Glutamatergic neuron (in vitro differentiated cells): ENCODE results near the gene DYNLRB1. TPM values are rescaled to one million over a fixed set of nuclear protein-coding genes. Genes with fewer than 3 reads are reported as not detected.
"Not testable (repeated sequence)": the region's sequence is repeated elsewhere in the genome, so short reads cannot be mapped to it uniquely, and the experiment has no call there.

ENCODE experiments used
- DNase-seq: peaks from one replicate; pipeline ENCODE4 v3.0.0; 2022
- H3K27ac Mint-ChIP-seq: one replicate; pipeline ENCODE4 v1.8.0; 2020; ENCODE audit warnings: mild to moderate bottlenecking, mixed read lengths, inconsistent platforms; ENCODE audit not compliant: unreplicated experiment
- H3K27me3 Mint-ChIP-seq: one replicate; pipeline ENCODE4 v1.8.0; 2020; ENCODE audit warnings: mild to moderate bottlenecking, moderate library complexity, mixed read lengths, inconsistent platforms; ENCODE audit not compliant: unreplicated experiment
- H3K36me3 Mint-ChIP-seq: one replicate; pipeline ENCODE4 v1.8.0; 2020; ENCODE audit warnings: mild to moderate bottlenecking, mixed read lengths, inconsistent platforms; ENCODE audit not compliant: unreplicated experiment
- H3K4me1 Mint-ChIP-seq: one replicate; pipeline ENCODE4 v1.8.0; 2020; ENCODE audit warnings: mild to moderate bottlenecking, low read depth, mixed read lengths, inconsistent platforms; ENCODE audit not compliant: unreplicated experiment
- H3K4me3 Mint-ChIP-seq: one replicate; pipeline ENCODE4 v1.8.0; 2020; ENCODE audit warnings: mild to moderate bottlenecking, mixed read lengths, inconsistent platforms; ENCODE audit not compliant: unreplicated experiment
- H3K9me3 Mint-ChIP-seq: one replicate; pipeline ENCODE4 v1.8.0; 2020; ENCODE audit warnings: mild to moderate bottlenecking, moderate library complexity, mixed read lengths, inconsistent platforms; ENCODE audit not compliant: unreplicated experiment
- total RNA-seq: library from RNA; stranded (reverse); fragmentation: NEBNext Ultra II Directional; extraction: Animal tissue kit (Norgen Biotek cat#: 25700); gene quantifications from one replicate; pipeline ENCODE4 v1.2.1, GENCODE V29; 2021; ENCODE audit not compliant: unreplicated experiment
- TF ChIP-seq, protein P1 (sequence below): fragments of 200-600 bp; sonication (generic); IDR thresholded peaks from one replicate; pipeline ENCODE4 v1.5.0; 2021; ENCODE audit not compliant: partially characterized antibody, unreplicated experiment

The DYNLRB1 gene
- total RNA-seq, 1 donor from 2014 or later: 185 TPM

DNA sequence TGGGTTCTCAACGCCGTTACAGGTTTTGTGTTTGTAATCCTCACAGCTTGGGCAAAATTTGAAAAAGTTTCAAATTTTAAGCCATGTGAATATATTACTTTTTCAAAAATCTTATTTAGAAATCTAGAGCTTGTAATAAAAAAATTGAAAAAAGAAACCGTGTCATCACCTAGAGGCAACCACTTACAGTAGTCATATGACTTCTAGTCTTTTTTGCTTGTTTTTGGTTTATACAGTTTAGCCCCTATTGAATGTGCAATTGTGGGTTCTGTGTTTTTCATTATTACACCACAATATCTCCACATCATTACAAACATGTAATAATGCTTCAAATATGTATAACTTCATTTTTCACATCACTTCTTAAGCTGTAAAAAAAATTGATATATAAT lies 888 bp downstream of the DYNLRB1 start:
- DNase-seq: no peak
- TF ChIP-seq, protein P1, sequence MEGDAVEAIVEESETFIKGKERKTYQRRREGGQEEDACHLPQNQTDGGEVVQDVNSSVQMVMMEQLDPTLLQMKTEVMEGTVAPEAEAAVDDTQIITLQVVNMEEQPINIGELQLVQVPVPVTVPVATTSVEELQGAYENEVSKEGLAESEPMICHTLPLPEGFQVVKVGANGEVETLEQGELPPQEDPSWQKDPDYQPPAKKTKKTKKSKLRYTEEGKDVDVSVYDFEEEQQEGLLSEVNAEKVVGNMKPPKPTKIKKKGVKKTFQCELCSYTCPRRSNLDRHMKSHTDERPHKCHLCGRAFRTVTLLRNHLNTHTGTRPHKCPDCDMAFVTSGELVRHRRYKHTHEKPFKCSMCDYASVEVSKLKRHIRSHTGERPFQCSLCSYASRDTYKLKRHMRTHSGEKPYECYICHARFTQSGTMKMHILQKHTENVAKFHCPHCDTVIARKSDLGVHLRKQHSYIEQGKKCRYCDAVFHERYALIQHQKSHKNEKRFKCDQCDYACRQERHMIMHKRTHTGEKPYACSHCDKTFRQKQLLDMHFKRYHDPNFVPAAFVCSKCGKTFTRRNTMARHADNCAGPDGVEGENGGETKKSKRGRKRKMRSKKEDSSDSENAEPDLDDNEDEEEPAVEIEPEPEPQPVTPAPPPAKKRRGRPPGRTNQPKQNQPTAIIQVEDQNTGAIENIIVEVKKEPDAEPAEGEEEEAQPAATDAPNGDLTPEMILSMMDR: no peak
- no peaks in the 10 kb centered on the region for H3K36me3 Mint-ChIP-seq
- peaks cover 8% of the 10 kb centered on the region for H3K27me3 Mint-ChIP-seq
- peak overlapping the region; percentile 98 for H3K27ac Mint-ChIP-seq
- H3K9me3 Mint-ChIP-seq: peaks cover 14% of the 10 kb centered on the region
- peaks cover 11% of the 10 kb centered on the region for H3K4me1 Mint-ChIP-seq
- peak overlapping the region; percentile 98 for H3K4me3 Mint-ChIP-seq

DNA sequence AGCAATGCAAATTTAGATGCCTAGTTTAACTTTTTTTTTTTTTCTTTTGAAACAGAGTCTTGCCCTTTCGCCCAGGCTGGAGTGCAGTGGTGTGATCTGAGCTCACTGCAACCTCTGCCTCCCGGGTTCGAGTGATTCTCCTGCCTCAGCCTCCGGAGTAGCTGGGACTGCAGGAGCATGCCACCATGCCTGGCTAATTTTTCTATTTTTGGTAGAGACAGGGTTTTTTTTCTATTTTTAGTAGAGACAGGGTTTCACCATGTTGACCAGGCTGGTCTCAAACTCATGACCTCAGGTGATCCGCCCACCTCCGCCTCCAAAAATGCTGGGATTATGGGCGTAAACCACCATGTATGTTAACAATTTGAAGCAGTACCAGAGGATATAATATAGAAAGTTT lies 2.6 kb downstream of the DYNLRB1 start:
- H3K27ac Mint-ChIP-seq, DNase-seq, H3K36me3 Mint-ChIP-seq: not testable (repeated sequence)
- Mint-ChIP-seq H3K4me3 (peak overlapping the region; percentile 74), H3K27me3 (peaks cover 10% of the 10 kb centered on the region), H3K9me3 (peaks cover 12% of the 10 kb centered on the region), H3K4me1 (peaks cover 17% of the 10 kb centered on the region)

DNA sequence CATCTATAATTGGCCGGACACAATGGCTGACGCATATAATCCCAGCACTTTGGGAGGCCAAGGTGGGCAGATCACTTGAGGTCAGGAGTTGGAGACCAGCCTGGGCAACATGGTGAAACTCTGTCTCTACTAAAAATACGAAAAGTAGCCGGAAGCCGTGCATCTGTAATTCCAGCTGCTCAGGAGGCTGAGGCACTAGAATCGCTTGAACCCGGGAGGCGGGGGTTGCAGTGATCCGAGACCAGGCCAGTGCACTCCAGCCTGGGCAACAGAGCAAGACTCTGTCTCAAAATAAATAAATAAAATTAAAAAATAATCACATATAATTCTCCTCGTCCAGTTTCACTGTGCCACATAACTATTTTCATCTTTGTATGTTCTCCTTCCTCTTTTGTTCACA lies 3.6 kb downstream of the DYNLRB1 start:
- H3K36me3 Mint-ChIP-seq, DNase-seq, H3K27ac Mint-ChIP-seq, H3K4me1 Mint-ChIP-seq, H3K4me3 Mint-ChIP-seq: not testable (repeated sequence)
- H3K9me3 Mint-ChIP-seq: peaks cover 11% of the 10 kb centered on the region
- H3K27me3 Mint-ChIP-seq: peaks cover 10% of the 10 kb centered on the region

DNA sequence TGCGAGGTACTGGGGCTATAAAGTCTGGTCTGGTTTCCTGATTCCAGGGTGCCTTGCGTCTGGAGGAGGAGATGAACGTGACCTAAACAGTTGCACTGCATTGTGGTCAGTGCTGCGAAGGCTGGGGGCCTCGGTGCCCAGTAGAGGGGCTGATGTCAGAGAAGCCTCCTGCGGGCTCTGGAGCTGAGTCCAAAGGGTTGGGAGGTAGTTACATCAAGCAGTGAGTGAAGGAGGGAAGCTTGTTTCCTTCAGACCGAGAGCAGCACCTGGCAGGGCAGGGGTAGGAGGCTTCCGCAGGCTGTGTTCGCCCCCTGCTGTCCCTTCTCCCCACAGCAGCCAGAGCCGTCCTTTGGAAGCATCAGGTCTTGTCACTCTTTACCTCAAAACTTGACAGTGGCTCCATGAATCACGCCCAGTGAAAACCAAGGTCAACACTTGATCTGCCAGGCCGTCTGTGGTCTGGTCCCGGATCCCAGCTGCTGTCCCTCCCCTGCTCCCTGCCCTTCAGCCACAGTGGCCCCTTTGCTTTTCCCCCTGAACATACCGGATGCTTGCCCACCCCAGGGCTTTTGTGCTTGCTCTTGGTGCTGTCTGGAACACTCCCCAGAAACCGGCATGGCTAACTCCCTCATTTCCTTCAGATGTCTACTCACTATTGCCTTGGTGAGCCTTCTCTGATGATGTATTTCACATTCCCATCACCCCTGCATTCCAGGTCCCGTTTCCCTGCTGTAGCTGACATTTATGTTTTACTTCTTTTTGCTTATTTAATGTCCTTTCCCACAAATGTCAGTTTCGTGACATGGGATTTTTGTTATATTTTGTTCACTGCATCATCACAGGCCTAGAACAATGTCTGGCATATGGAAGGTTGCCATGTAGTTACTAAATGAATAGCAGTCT lies 7.0 kb downstream of the DYNLRB1 start:
- Mint-ChIP-seq H3K36me3 (no peaks in the 10 kb centered on the region), H3K27ac (peak overlapping the region; percentile 66)

DNA sequence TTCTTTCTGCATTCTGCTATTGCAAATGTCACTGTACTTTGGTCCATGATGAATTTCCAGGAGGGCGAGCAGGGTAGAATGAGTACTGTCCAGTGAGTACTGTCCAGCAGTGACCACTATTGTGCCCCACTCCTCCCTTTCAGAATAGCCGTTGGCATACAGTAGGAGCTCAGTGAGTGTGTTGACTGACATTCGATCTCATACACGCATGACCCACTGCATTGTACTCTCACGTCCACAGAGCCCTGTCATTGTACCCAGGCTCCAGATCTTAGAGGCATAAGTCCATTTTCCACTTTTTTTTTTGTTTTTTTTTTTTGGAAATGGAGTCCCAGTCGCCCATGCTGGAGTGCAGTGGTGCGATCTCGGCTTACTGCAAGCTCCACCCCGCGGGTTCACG lies 8.2 kb downstream of the DYNLRB1 start:
- H3K9me3 Mint-ChIP-seq: no peaks in the 10 kb centered on the region

More for the DNA sequence above, 7.0 kb downstream of the DYNLRB1 start:
- Mint-ChIP-seq H3K9me3 (no peaks in the 10 kb centered on the region), H3K4me3 (no peak overlapping the region), H3K27me3 (peaks cover 3% of the 10 kb centered on the region), H3K4me1 (peaks cover 9% of the 10 kb centered on the region)
- peak; percentile 82 for DNase-seq
- TF ChIP-seq, protein P1: peak; percentile 58

More for the DNA sequence above, 8.2 kb downstream of the DYNLRB1 start:
- TF ChIP-seq, protein P1: no peak
- Mint-ChIP-seq H3K4me1 (peaks cover 9% of the 10 kb centered on the region), H3K27me3 (peaks cover 3% of the 10 kb centered on the region), H3K36me3 (no peaks in the 10 kb centered on the region), H3K4me3 (peak overlapping the region; percentile 34), H3K27ac (no peak overlapping the region)
- no peak for DNase-seq
